ENCODE measurements around the gene USP6NL. TPM values are rescaled to one million over a fixed set of nuclear protein-coding genes. Genes with fewer than 3 reads are reported as not detected.

The USP6NL gene
- total RNA-seq, 1 donor = 14.7 TPM

GRCh38 chr10:11557967-11558366 lies 53.5 kb downstream of the USP6NL start:
- no peak overlapping the region for H3K4me3 ChIP-seq (ENCODE audit: low read length)
- H3K9me3 ChIP-seq (ENCODE audit: low read depth, low read length) = no peaks in the 10 kb centered on the region
- H3K4me1 ChIP-seq (ENCODE audit: insufficient read depth, low read length) = peaks cover 20% of the 10 kb centered on the region
- H3K27me3 ChIP-seq (ENCODE audit: insufficient read depth, low read length) = no peaks in the 10 kb centered on the region

- no peaks in the 10 kb centered on the region for H3K9me3 ChIP-seq (ENCODE audit: low read depth, low read length)
- H3K27me3 ChIP-seq (ENCODE audit: insufficient read depth, low read length) = no peaks in the 10 kb centered on the region
- H3K4me3 ChIP-seq (ENCODE audit: low read length) = no peak overlapping the region
- peaks cover 24% of the 10 kb centered on the region for H3K4me1 ChIP-seq (ENCODE audit: insufficient read depth, low read length)
Observed at GRCh38 chr10:11557513-11557912, 53.9 kb downstream of the USP6NL start.

GRCh38 chr10:11555556-11555955 lies 55.9 kb downstream of the USP6NL start:
- H3K4me3 ChIP-seq (ENCODE audit: low read length) = no peak overlapping the region
- H3K9me3 ChIP-seq (ENCODE audit: low read depth, low read length) = no peaks in the 10 kb centered on the region
- H3K27me3 ChIP-seq (ENCODE audit: insufficient read depth, low read length) = no peaks in the 10 kb centered on the region
- peaks cover 33% of the 10 kb centered on the region for H3K4me1 ChIP-seq (ENCODE audit: insufficient read depth, low read length)

- Histone ChIP-seq H3K9me3 (ENCODE audit: low read depth, low read length) (no peaks in the 10 kb centered on the region), H3K4me1 (ENCODE audit: insufficient read depth, low read length) (peaks cover 30% of the 10 kb centered on the region), H3K27me3 (ENCODE audit: insufficient read depth, low read length) (no peaks in the 10 kb centered on the region), H3K4me3 (ENCODE audit: low read length) (no peak overlapping the region)
Observed at GRCh38 chr10:11553773-11554381, 57.6 kb downstream of the USP6NL start.

- H3K27me3 ChIP-seq (ENCODE audit: insufficient read depth, low read length) = no peaks in the 10 kb centered on the region
- peaks cover 30% of the 10 kb centered on the region for H3K4me1 ChIP-seq (ENCODE audit: insufficient read depth, low read length)
- no peak overlapping the region for H3K4me3 ChIP-seq (ENCODE audit: low read length)
- no peaks in the 10 kb centered on the region for H3K9me3 ChIP-seq (ENCODE audit: low read depth, low read length)
Observed at GRCh38 chr10:11551916-11552602, 59.4 kb downstream of the USP6NL start.

GRCh38 chr10:11551104-11551503 lies 60.3 kb downstream of the USP6NL start:
- no peaks in the 10 kb centered on the region for H3K9me3 ChIP-seq (ENCODE audit: low read depth, low read length)
- H3K4me3 ChIP-seq (ENCODE audit: low read length) = no peak overlapping the region
- H3K4me1 ChIP-seq (ENCODE audit: insufficient read depth, low read length) = peaks cover 33% of the 10 kb centered on the region
- no peaks in the 10 kb centered on the region for H3K27me3 ChIP-seq (ENCODE audit: insufficient read depth, low read length)

GRCh38 chr10:11548768-11549099 lies 62.7 kb downstream of the USP6NL start:
- Histone ChIP-seq H3K4me1 (ENCODE audit: insufficient read depth, low read length) (peaks cover 21% of the 10 kb centered on the region), H3K4me3 (ENCODE audit: low read length) (no peak overlapping the region), H3K27me3 (ENCODE audit: insufficient read depth, low read length) (no peaks in the 10 kb centered on the region), H3K9me3 (ENCODE audit: low read depth, low read length) (no peaks in the 10 kb centered on the region)

- Histone ChIP-seq H3K27me3 (ENCODE audit: insufficient read depth, low read length) (no peaks in the 10 kb centered on the region), H3K9me3 (ENCODE audit: low read depth, low read length) (no peaks in the 10 kb centered on the region), H3K4me3 (ENCODE audit: low read length) (no peak overlapping the region), H3K4me1 (ENCODE audit: insufficient read depth, low read length) (peaks cover 19% of the 10 kb centered on the region)
Observed at GRCh38 chr10:11548065-11548767, 63.2 kb downstream of the USP6NL start.

- no peak overlapping the region for H3K4me3 ChIP-seq (ENCODE audit: low read length)
- no peaks in the 10 kb centered on the region for H3K9me3 ChIP-seq (ENCODE audit: low read depth, low read length)
- no peaks in the 10 kb centered on the region for H3K27me3 ChIP-seq (ENCODE audit: insufficient read depth, low read length)
- peaks cover 8% of the 10 kb centered on the region for H3K4me1 ChIP-seq (ENCODE audit: insufficient read depth, low read length)
Observed at GRCh38 chr10:11546581-11546980, 64.9 kb downstream of the USP6NL start.

- no peaks in the 10 kb centered on the region for H3K27me3 ChIP-seq (ENCODE audit: insufficient read depth, low read length)
Observed at GRCh38 chr10:11541296-11541695, 70.2 kb downstream of the USP6NL start.

GRCh38 chr10:11539191-11539868 lies 72.1 kb downstream of the USP6NL start:
- Histone ChIP-seq H3K4me3 (ENCODE audit: low read length) (no peak overlapping the region), H3K27me3 (ENCODE audit: insufficient read depth, low read length) (no peaks in the 10 kb centered on the region), H3K4me1 (ENCODE audit: insufficient read depth, low read length) (peaks cover 15% of the 10 kb centered on the region), H3K9me3 (ENCODE audit: low read depth, low read length) (no peaks in the 10 kb centered on the region)

More at GRCh38 chr10:11541296-11541695, 70.2 kb downstream of the USP6NL start:
- Histone ChIP-seq H3K4me3 (ENCODE audit: low read length) (no peak overlapping the region), H3K9me3 (ENCODE audit: low read depth, low read length) (no peaks in the 10 kb centered on the region), H3K4me1 (ENCODE audit: insufficient read depth, low read length) (peaks cover 6% of the 10 kb centered on the region)

GRCh38 chr10:11538834-11539190 lies 72.6 kb downstream of the USP6NL start:
- peaks cover 15% of the 10 kb centered on the region for H3K4me1 ChIP-seq (ENCODE audit: insufficient read depth, low read length)
- no peaks in the 10 kb centered on the region for H3K27me3 ChIP-seq (ENCODE audit: insufficient read depth, low read length)
- no peaks in the 10 kb centered on the region for H3K9me3 ChIP-seq (ENCODE audit: low read depth, low read length)

GRCh38 chr10:11536228-11536627 lies 75.2 kb downstream of the USP6NL start:
- H3K27me3 ChIP-seq (ENCODE audit: insufficient read depth, low read length) = no peaks in the 10 kb centered on the region
- peaks cover 22% of the 10 kb centered on the region for H3K4me1 ChIP-seq (ENCODE audit: insufficient read depth, low read length)
- H3K9me3 ChIP-seq (ENCODE audit: low read depth, low read length) = no peaks in the 10 kb centered on the region
- H3K4me3 ChIP-seq (ENCODE audit: low read length) = no peak overlapping the region

More at GRCh38 chr10:11538834-11539190, 72.6 kb downstream of the USP6NL start:
- H3K4me3 ChIP-seq (ENCODE audit: low read length) = no peak overlapping the region

- peaks cover 22% of the 10 kb centered on the region for H3K4me1 ChIP-seq (ENCODE audit: insufficient read depth, low read length)
- H3K9me3 ChIP-seq (ENCODE audit: low read depth, low read length) = no peaks in the 10 kb centered on the region
- H3K4me3 ChIP-seq (ENCODE audit: low read length) = no peak overlapping the region
- no peaks in the 10 kb centered on the region for H3K27me3 ChIP-seq (ENCODE audit: insufficient read depth, low read length)
Observed at GRCh38 chr10:11535346-11535959, 76.0 kb downstream of the USP6NL start.

- H3K27me3 ChIP-seq (ENCODE audit: insufficient read depth, low read length) = no peaks in the 10 kb centered on the region
- H3K4me3 ChIP-seq (ENCODE audit: low read length) = no peak overlapping the region
- no peaks in the 10 kb centered on the region for H3K9me3 ChIP-seq (ENCODE audit: low read depth, low read length)
- peaks cover 23% of the 10 kb centered on the region for H3K4me1 ChIP-seq (ENCODE audit: insufficient read depth, low read length)
Observed at GRCh38 chr10:11533328-11533781, 78.1 kb downstream of the USP6NL start.
